GM19023 (cell line): Measurements from ENCODE around the gene RAD23B.

Source experiments
- ATAC-seq: cut with Tn5 transposase; IDR thresholded peaks from one replicate; pipeline ENCODE4 v1.9.1; 2021; ENCODE audit warnings: mild to moderate bottlenecking, moderate library complexity; ENCODE audit not compliant: unreplicated experiment

RAD23B gene

DNA sequence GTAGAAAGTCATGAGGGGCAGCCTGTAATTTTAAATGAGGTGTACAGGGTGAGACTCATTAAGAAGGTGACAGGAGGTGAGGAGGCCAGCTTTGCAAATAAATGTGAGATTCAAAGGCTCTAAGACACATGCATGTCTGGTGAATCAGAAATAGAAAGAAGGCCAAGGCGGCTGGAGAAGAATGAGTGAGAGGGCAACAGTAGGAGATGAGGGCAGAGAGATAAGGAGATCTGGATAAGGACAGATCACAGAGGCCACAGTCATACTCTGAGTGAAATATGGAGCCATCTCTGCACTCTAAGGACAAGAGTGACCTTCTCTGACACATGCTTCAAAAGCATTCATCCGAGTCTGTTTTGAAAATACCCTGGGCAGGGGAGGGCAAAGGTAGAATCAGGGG lies 90.7 kb downstream of the RAD23B start:
- no peak for ATAC-seq

DNA sequence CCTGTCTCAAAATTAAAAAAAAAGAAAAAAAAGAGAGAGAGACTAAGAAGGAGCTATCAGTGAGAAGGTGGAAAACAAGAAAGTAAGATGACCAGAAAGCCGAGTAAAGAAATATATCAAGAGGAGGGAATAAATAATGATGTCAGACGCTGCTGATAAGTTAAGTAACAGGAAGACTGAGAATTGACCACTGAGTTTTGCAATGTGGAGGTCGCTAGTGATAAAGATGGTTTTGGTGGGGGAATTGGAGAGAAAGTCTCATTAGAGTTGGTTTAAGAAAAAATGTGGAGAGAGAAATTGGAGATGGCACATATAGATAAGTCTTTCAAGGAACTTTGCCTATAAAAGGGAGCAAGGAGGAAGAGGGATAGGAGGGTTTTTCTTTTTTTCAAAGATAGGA lies 91.9 kb downstream of the RAD23B start:
- no peak for ATAC-seq

- ATAC-seq: no peak
Measured at GRCh38 chr9:107375651-107376369, 92.7 kb downstream of the RAD23B start.

DNA sequence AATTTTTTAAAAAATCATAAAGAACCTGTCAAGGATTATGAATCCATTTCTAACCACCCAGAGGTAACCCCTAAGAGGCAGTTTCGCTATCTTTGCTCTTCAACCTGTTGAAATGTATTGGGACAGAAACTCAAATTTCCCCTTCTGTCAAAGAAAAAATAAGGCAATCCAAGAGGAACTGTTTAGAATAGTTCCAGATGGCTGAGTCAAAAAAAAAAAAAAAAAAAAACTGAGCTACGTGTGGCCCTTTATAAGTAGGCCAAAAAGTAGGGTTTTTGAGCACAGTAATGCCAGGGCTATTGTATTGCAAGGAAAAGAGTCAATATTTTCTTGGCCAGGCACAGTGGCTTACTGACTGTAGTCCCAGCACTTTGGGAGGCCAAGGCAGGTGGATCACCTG lies 94.9 kb downstream of the RAD23B start:
- ATAC-seq: no peak
